Astrocyte (in vitro differentiated cells and primary cell): ENCODE results near the gene BSND.

Source experiments
- EZH2 ChIP-seq: IDR thresholded peaks from 2 replicates; pipeline ENCODE4 v1.6.1; 2012; ENCODE audit warnings: mild to moderate bottlenecking, low read length, inconsistent platforms; ENCODE audit not compliant: insufficient read depth
- TF ChIP-seq, protein P1 (sequence below): IDR thresholded peaks from 2 replicates; pipeline ENCODE4 v1.5.1; 2011; ENCODE audit warnings: low read depth, mild to moderate bottlenecking, inconsistent platforms, low read length, moderate library complexity; ENCODE audit not compliant: insufficient read depth

DNA sequence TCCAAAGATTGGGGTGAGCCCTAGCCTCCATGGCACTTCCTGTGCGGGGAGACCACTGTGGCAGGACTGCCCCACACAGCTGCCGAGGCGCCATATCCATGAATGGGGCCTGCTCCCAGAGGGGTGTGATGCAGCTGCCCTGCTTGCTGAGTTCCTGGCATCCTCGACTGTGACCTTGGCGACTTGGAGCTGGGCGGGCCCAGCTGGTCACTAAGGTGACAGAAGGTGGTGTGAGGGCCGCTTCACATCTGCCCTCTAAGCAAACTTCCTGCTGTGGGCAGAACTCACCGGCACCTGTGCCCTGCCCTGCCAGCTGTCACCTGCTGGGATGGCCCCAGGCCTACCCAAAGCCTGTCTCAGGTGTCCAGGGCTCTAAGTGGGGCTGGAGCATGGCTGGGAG is 9.3 kb upstream of the BSND start:
- TF ChIP-seq, protein P1, sequence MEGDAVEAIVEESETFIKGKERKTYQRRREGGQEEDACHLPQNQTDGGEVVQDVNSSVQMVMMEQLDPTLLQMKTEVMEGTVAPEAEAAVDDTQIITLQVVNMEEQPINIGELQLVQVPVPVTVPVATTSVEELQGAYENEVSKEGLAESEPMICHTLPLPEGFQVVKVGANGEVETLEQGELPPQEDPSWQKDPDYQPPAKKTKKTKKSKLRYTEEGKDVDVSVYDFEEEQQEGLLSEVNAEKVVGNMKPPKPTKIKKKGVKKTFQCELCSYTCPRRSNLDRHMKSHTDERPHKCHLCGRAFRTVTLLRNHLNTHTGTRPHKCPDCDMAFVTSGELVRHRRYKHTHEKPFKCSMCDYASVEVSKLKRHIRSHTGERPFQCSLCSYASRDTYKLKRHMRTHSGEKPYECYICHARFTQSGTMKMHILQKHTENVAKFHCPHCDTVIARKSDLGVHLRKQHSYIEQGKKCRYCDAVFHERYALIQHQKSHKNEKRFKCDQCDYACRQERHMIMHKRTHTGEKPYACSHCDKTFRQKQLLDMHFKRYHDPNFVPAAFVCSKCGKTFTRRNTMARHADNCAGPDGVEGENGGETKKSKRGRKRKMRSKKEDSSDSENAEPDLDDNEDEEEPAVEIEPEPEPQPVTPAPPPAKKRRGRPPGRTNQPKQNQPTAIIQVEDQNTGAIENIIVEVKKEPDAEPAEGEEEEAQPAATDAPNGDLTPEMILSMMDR: no peak
- TF ChIP-seq EZH2: no peak
